GM21619 (cell line): ENCODE data around the gene RMI2.
"Not testable (repeated sequence)": the region's sequence is repeated elsewhere in the genome, so short reads cannot be mapped to it uniquely, and the experiment has no call there.

Experiments used
- ATAC-seq: cut with Tn5 transposase; IDR thresholded peaks from one replicate; pipeline ENCODE4 v1.9.1; 2021; ENCODE audit not compliant: unreplicated experiment

The RMI2 gene

GRCh38 chr16:11350921-11351335, 5.7 kb downstream of the RMI2 start:
- no peak for ATAC-seq

GRCh38 chr16:11353158-11353557, 7.9 kb downstream of the RMI2 start:
- no peak for ATAC-seq

GRCh38 chr16:11354407-11354732, 9.1 kb downstream of the RMI2 start:
- peak; percentile 26 for ATAC-seq

- peak; percentile 66 for ATAC-seq
Observed at GRCh38 chr16:11354733-11355574, 9.7 kb downstream of the RMI2 start.

- no peak for ATAC-seq
Observed at GRCh38 chr16:11355862-11356261, 10.6 kb downstream of the RMI2 start.

- no peak for ATAC-seq
Observed at GRCh38 chr16:11356573-11357331, 11.5 kb downstream of the RMI2 start.

- no peak for ATAC-seq
Observed at GRCh38 chr16:11358531-11358930, 13.3 kb downstream of the RMI2 start.

- ATAC-seq = no peak
Observed at GRCh38 chr16:11359370-11359769, 14.1 kb downstream of the RMI2 start.

- ATAC-seq = no peak
Observed at GRCh38 chr16:11360641-11361373, 15.5 kb downstream of the RMI2 start.

GRCh38 chr16:11361701-11362451, 16.6 kb downstream of the RMI2 start:
- peak; percentile 50 for ATAC-seq

GRCh38 chr16:11363927-11364258, 18.6 kb downstream of the RMI2 start:
- ATAC-seq = no peak

- ATAC-seq = no peak
Observed at GRCh38 chr16:11367483-11367906, 22.2 kb downstream of the RMI2 start.

- ATAC-seq = peak; percentile 47
Observed at GRCh38 chr16:11370084-11370931, 25.0 kb downstream of the RMI2 start.

- not testable (repeated sequence) for ATAC-seq
Observed at GRCh38 chr16:11370932-11371279, 25.6 kb downstream of the RMI2 start.

- no peak for ATAC-seq
Observed at GRCh38 chr16:11372073-11372828, 27.0 kb downstream of the RMI2 start.

GRCh38 chr16:11372829-11373306, 27.6 kb downstream of the RMI2 start:
- ATAC-seq = no peak

- ATAC-seq = no peak
Observed at GRCh38 chr16:11374255-11374654, 29.0 kb downstream of the RMI2 start.

GRCh38 chr16:11377154-11377553, 31.9 kb downstream of the RMI2 start:
- no peak for ATAC-seq

GRCh38 chr16:11378951-11379350, 33.7 kb downstream of the RMI2 start:
- not testable (repeated sequence) for ATAC-seq
